Keratinocyte (primary cell): ENCODE data around the gene GCHFR.

Source experiments
- EZH2 ChIP-seq: IDR thresholded peaks from one replicate; pipeline ENCODE4 v1.6.1; 2012; ENCODE audit warnings: inconsistent platforms, mild to moderate bottlenecking, low read length, moderate library complexity
- TF ChIP-seq, protein P1 (sequence below), 3 experiments: IDR thresholded peaks in 1 of 3; conservative IDR thresholded peaks in 1 of 3; optimal IDR thresholded peaks in 1 of 3; 2 replicates in 2 of 3; 3 replicates in 1 of 3; pipeline versions ENCODE3 to v1.5.1; 2011; ENCODE audit warnings: low read length in 3 of 3, mild to moderate bottlenecking in 3 of 3, moderate library complexity in 2 of 3, control low read depth in 1 of 3, inconsistent platforms in 1 of 3; ENCODE audit not compliant: insufficient read depth in 2 of 3; ENCODE audit errors: extremely low read depth in 1 of 3

DNA sequence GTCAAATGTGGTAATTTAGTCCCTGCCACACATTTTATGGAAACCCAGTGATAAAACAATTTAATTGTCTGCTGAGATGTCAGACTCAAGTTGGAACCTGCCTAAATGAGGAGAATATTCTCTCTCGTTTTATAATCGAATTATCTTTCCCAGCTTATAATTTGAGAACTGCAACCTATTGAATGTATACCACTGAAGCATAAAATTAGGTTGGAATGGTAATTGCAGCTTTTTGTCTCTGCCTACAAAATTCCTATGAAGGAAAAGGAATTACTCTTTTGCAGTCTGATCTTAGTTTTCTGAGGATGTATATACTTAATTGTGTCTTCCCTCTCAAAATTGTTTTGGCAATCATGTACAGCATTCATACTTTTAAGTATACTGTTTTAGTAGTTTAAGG is 39.9 kb upstream of the GCHFR start:
- TF ChIP-seq, protein P1, sequence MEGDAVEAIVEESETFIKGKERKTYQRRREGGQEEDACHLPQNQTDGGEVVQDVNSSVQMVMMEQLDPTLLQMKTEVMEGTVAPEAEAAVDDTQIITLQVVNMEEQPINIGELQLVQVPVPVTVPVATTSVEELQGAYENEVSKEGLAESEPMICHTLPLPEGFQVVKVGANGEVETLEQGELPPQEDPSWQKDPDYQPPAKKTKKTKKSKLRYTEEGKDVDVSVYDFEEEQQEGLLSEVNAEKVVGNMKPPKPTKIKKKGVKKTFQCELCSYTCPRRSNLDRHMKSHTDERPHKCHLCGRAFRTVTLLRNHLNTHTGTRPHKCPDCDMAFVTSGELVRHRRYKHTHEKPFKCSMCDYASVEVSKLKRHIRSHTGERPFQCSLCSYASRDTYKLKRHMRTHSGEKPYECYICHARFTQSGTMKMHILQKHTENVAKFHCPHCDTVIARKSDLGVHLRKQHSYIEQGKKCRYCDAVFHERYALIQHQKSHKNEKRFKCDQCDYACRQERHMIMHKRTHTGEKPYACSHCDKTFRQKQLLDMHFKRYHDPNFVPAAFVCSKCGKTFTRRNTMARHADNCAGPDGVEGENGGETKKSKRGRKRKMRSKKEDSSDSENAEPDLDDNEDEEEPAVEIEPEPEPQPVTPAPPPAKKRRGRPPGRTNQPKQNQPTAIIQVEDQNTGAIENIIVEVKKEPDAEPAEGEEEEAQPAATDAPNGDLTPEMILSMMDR (optimal IDR thresholded peaks at IDR 0.05 in 1 of 3, IDR thresholded peaks at IDR 0.05 in 1 of 3, conservative IDR thresholded peaks at IDR 0.05 in 1 of 3; ENCODE audit: extremely low read depth in 1 of 3, insufficient read depth in 2 of 3, low read length in 3 of 3), result no peak
- TF ChIP-seq EZH2, result no peak
